Stomach (tissue), 9 donors: Measurements from ENCODE around the gene IGSF9B. TPM values are rescaled to one million over a fixed set of nuclear protein-coding genes. Genes with fewer than 3 reads are reported as not detected.

Experiments used
- DNase-seq, 2 donors: peaks; one replicate each; pipeline versions ENCODE4 v3.0.0 to v3.0.0-alpha.2; 2013 to 2019
- H3K27ac ChIP-seq, 5 donors: fragments of 200-600 bp in 4 of 5; sonication (generic) in 4 of 5; one replicate each; pipeline ENCODE4 v1.5.1; 2013 to 2019; ENCODE audit warnings: mild to moderate bottlenecking in 1 of 5, moderate library complexity in 1 of 5
- H3K27me3 ChIP-seq, 3 donors: fragments of 200-600 bp; sonication (generic); one replicate each; pipeline ENCODE4 v1.5.1; 2017 to 2019; ENCODE audit warnings: mixed run types in 1 of 3
- H3K36me3 ChIP-seq, 4 donors: fragments of 200-600 bp; sonication (generic); 1 replicate in 3 of 4; 2 replicates in 1 of 4; pipeline ENCODE4 v1.5.1; 2016 to 2019
- H3K4me1 ChIP-seq, 4 donors: fragments of 200-600 bp; sonication (generic); one replicate each; pipeline ENCODE4 v1.5.1; 2016 to 2019
- H3K4me3 ChIP-seq, 4 donors: fragments of 200-600 bp; sonication (generic) in 3 of 4; one replicate each; pipeline ENCODE4 v1.5.1; 2016 to 2019; ENCODE audit warnings: mild to moderate bottlenecking in 1 of 4
- H3K9me3 ChIP-seq, 4 donors: fragments of 200-600 bp; sonication (generic); one replicate each; pipeline ENCODE4 v1.5.1; 2016 to 2019
- CTCF ChIP-seq, 7 experiments: fragments of 450-650 bp in 4 of 7; fragments of 200-600 bp in 3 of 7; sonication (generic) in 3 of 7; IDR thresholded peaks; one replicate each; pipeline ENCODE4 v1.5.1; 2016 to 2019; ENCODE audit warnings: antibody characterized with exemption in 7 of 7, control low read depth in 2 of 7, mild to moderate bottlenecking in 1 of 7
- EP300 ChIP-seq: sonication (generic); formaldehyde crosslinking; IDR thresholded peaks from one replicate; pipeline ENCODE4 v1.6.1; 2017; ENCODE audit warnings: antibody characterized with exemption
- POLR2A ChIP-seq, 4 donors: fragments of 450-650 bp; IDR thresholded peaks; one replicate each; pipeline ENCODE4 v1.6.1; 2016; ENCODE audit warnings: antibody characterized with exemption in 4 of 4, control low read depth in 2 of 4, mild to moderate bottlenecking in 1 of 4, moderate library complexity in 1 of 4
- POLR2AphosphoS5 ChIP-seq, 3 donors: sonication (generic); formaldehyde crosslinking; IDR thresholded peaks; one replicate each; pipeline ENCODE4 v1.6.1; 2016; ENCODE audit warnings: antibody characterized with exemption in 3 of 3
- WGBS, 5 donors: extraction: QIAGEN DNeasy Blood & Tissue Kit in 3 of 5; methylation state at CpG; one replicate each; pipeline versions ENCODE4 v1.1.5 to v1.1.7; 2013 to 2018; 5-methylcytosine and 5-hydroxymethylcytosine counted together
- intact Hi-C: fragments of 100-400 bp; cut with DNase I; formaldehyde crosslinking; loops from one replicate; pipeline ENCODE4 v1.15.1; 2023; ENCODE audit warnings: low total_unique reads
- polyA plus RNA-seq, 3 donors: library from polyadenylated mRNA; stranded (reverse); fragments of 200-250 nt; gene quantifications; one replicate each; pipeline ENCODE4 v1.2.3, GENCODE V29; 2013
- total RNA-seq, 5 donors: library from RNA; depleted of rRNA; stranded (reverse); fragments of >200 nt; gene quantifications; one replicate each; pipeline versions ENCODE4 v1.1.0 to v1.2.3, GENCODE V29; 2014 to 2016
- donor health status: healthy with polysubstance abuse.
- donor health status: Bipolar disorder and iron deficiency.
- donor health status: healthy.

IGSF9B gene
- total and polyA plus RNA-seq, 8 donors: 0.44 to 22.3 (median 4.6) TPM; not detected in 1

GRCh38 chr11:133969112-133969511, 12.3 kb upstream of the IGSF9B start:
- DNase-seq: no peak
- Histone ChIP-seq H3K36me3 (no peaks in the 10 kb centered on the region), H3K4me3 (no peak overlapping the region), H3K27me3 (peaks cover 0 to 32% (median 11%) of the 10 kb centered on the region in 3 donors), H3K27ac (no peak overlapping the region), H3K9me3 (no peaks in the 10 kb centered on the region), H3K4me1 (peaks cover 0 to 26% (median 12%) of the 10 kb centered on the region in 4 donors)
- no peak for TF ChIP-seq CTCF (IDR thresholded peaks at IDR 0.05)
- no peak for TF ChIP-seq POLR2AphosphoS5 (IDR thresholded peaks at IDR 0.05)
- TF ChIP-seq EP300: no peak
- intact Hi-C loops: no loop called here
- WGBS, 5 donors: 80 to 83% (median 82%) methylated on average over 11 of the region's 11 CpGs

- 32 to 54% (median 44%) methylated on average over 4 to 6 of the region's 6 CpGs for WGBS, 5 donors
- peaks cover 0 to 26% (median 12%) of the 10 kb centered on the region in 4 donors for H3K4me1 ChIP-seq
- H3K27ac ChIP-seq: no peak overlapping the region
- peak in 1 of 2 donors; percentile 66 for DNase-seq
- H3K27me3 ChIP-seq: peaks cover 0 to 24% (median 11%) of the 10 kb centered on the region in 3 donors
- no peaks in the 10 kb centered on the region for H3K9me3 ChIP-seq
- H3K4me3 ChIP-seq: no peak overlapping the region
- intact Hi-C loops: no loop called here
- TF ChIP-seq CTCF (IDR thresholded peaks at IDR 0.05): no peak
- no peak for TF ChIP-seq POLR2AphosphoS5 (IDR thresholded peaks at IDR 0.05)
- TF ChIP-seq POLR2A (IDR thresholded peaks at IDR 0.05): no peak
- TF ChIP-seq EP300: no peak
- H3K36me3 ChIP-seq: no peaks in the 10 kb centered on the region
Observed at GRCh38 chr11:133968300-133968699, 11.5 kb upstream of the IGSF9B start.

GRCh38 chr11:133967599-133968238, 11.0 kb upstream of the IGSF9B start:
- no peak for TF ChIP-seq POLR2A (IDR thresholded peaks at IDR 0.05)
- no peak for TF ChIP-seq CTCF (IDR thresholded peaks at IDR 0.05)
- TF ChIP-seq POLR2AphosphoS5 (IDR thresholded peaks at IDR 0.05): no peak
- TF ChIP-seq EP300: no peak
- peak overlapping the region in 1 of 5 donors; percentile 77 for H3K27ac ChIP-seq
- WGBS, 5 donors: 76 to 80% (median 79%) methylated on average over 27 to 28 of the region's 28 CpGs
- intact Hi-C loops: no loop called here
- no peaks in the 10 kb centered on the region for H3K36me3 ChIP-seq
- H3K4me1 ChIP-seq: peaks cover 0 to 26% (median 12%) of the 10 kb centered on the region in 4 donors
- no peaks in the 10 kb centered on the region for H3K9me3 ChIP-seq
- no peak for DNase-seq
- H3K27me3 ChIP-seq: peaks cover 0 to 20% (median 11%) of the 10 kb centered on the region in 3 donors
- H3K4me3 ChIP-seq: peak overlapping the region in 1 of 4 donors; percentile 17

GRCh38 chr11:133966921-133967598, 10.3 kb upstream of the IGSF9B start:
- intact Hi-C loops: no loop called here
- peaks cover 0 to 26% (median 12%) of the 10 kb centered on the region in 4 donors for H3K4me1 ChIP-seq
- peaks cover 0 to 20% (median 11%) of the 10 kb centered on the region in 3 donors for H3K27me3 ChIP-seq
- peak in 3 of 7 experiments; percentile 22 to 41 (median 27) for TF ChIP-seq CTCF (IDR thresholded peaks at IDR 0.05)
- TF ChIP-seq POLR2AphosphoS5 (IDR thresholded peaks at IDR 0.05): no peak
- H3K4me3 ChIP-seq: peak overlapping the region in 1 of 4 donors; percentile 17
- 35 to 55% (median 36%) methylated on average over 24 to 43 of the region's 43 CpGs for WGBS, 5 donors
- peak overlapping the region in 2 of 5 donors; percentile 64 to 77 for H3K27ac ChIP-seq
- no peaks in the 10 kb centered on the region for H3K9me3 ChIP-seq
- no peaks in the 10 kb centered on the region for H3K36me3 ChIP-seq
- peak; percentile 38 to 78 for DNase-seq
